LHCN-M2 (cell line): Measurements from ENCODE around the gene SORCS2. TPM values are rescaled to one million over a fixed set of nuclear protein-coding genes. Genes with fewer than 3 reads are reported as not detected.

ENCODE experiments used
- DNase-seq: peaks from one replicate; pipeline ENCODE4 v3.0.0-alpha.2; 2012; ENCODE audit warnings: low read depth
- total RNA-seq: library from RNA; depleted of rRNA; stranded (reverse); fragments of >200 nt; gene quantifications from 2 replicates; pipeline ENCODE4 v1.2.3, GENCODE V29; 2014

Gene SORCS2
- total RNA-seq, 1 experiment from 2014 or later, result 0.52 TPM

GRCh38 chr4:7334521-7335275, 142.4 kb downstream of the SORCS2 start:
- no peak for DNase-seq

GRCh38 chr4:7335344-7336066, 143.2 kb downstream of the SORCS2 start:
- no peak for DNase-seq

- no peak for DNase-seq
Measured at GRCh38 chr4:7336067-7336569, 143.8 kb downstream of the SORCS2 start.

- no peak for DNase-seq
Measured at GRCh38 chr4:7336732-7337131, 144.4 kb downstream of the SORCS2 start.

GRCh38 chr4:7337196-7338058, 145.1 kb downstream of the SORCS2 start:
- no peak for DNase-seq

- no peak for DNase-seq
Measured at GRCh38 chr4:7338059-7338452, 145.7 kb downstream of the SORCS2 start.

GRCh38 chr4:7338876-7339623, 146.7 kb downstream of the SORCS2 start:
- DNase-seq, result no peak

GRCh38 chr4:7339751-7340552, 147.6 kb downstream of the SORCS2 start:
- no peak for DNase-seq

GRCh38 chr4:7340553-7341433, 148.5 kb downstream of the SORCS2 start:
- no peak for DNase-seq

GRCh38 chr4:7341491-7342222, 149.3 kb downstream of the SORCS2 start:
- no peak for DNase-seq

GRCh38 chr4:7342223-7343080, 150.1 kb downstream of the SORCS2 start:
- DNase-seq, result no peak

GRCh38 chr4:7343081-7343655, 150.8 kb downstream of the SORCS2 start:
- DNase-seq, result no peak

- no peak for DNase-seq
Measured at GRCh38 chr4:7343950-7344349, 151.6 kb downstream of the SORCS2 start.

- DNase-seq, result no peak
Measured at GRCh38 chr4:7344636-7345155, 152.4 kb downstream of the SORCS2 start.

GRCh38 chr4:7347981-7348380, 155.6 kb downstream of the SORCS2 start:
- DNase-seq, result no peak

- no peak for DNase-seq
Measured at GRCh38 chr4:7348946-7349900, 156.9 kb downstream of the SORCS2 start.
